Activated CD4-positive, alpha-beta T cell treated with anti-CD3 and anti-CD28 coated beads for 36 hours (primary cell): ENCODE results near the gene FCHO2. TPM values are rescaled to one million over a fixed set of nuclear protein-coding genes. Genes with fewer than 3 reads are reported as not detected.

Source experiments
- ATAC-seq: fragments of 200-7000 bp; cut with Tn5 transposase; one replicate; pipeline ENCODE4 v1.10.0; 2021; ENCODE audit warnings: mild to moderate bottlenecking, moderate library complexity
- CTCF ChIA-PET: fragments of 350-600 bp; sonication (Branson Sonifier 250); formaldehyde crosslinking; loops from one replicate; lab custom pipeline; 2021; ENCODE audit warnings: antibody characterized with exemption; lab: Charles Lee
- POLR2A ChIA-PET: fragments of 350-600 bp; sonication (Branson Sonifier 250); formaldehyde crosslinking; loops from one replicate; lab custom pipeline; 2021; ENCODE audit warnings: antibody characterized with exemption, inconsistent platforms; lab: Charles Lee
- DNase-seq: peaks from one replicate; pipeline ENCODE4 v3.0.0-alpha.2; 2020
- H3K27ac Mint-ChIP-seq: one replicate; pipeline ENCODE4 v1.8.0; 2021; ENCODE audit warnings: mixed read lengths
- H3K27me3 Mint-ChIP-seq: one replicate; pipeline ENCODE4 v1.8.0; 2021; ENCODE audit warnings: mixed read lengths
- H3K36me3 Mint-ChIP-seq: one replicate; pipeline ENCODE4 v1.8.0; 2021; ENCODE audit warnings: low read depth, mixed read lengths
- H3K4me1 Mint-ChIP-seq: one replicate; pipeline ENCODE4 v1.8.0; 2021; ENCODE audit warnings: mixed read lengths
- H3K4me3 Mint-ChIP-seq: one replicate; pipeline ENCODE4 v1.8.0; 2021; ENCODE audit warnings: mild to moderate bottlenecking, moderate library complexity, mixed read lengths
- H3K9me3 Mint-ChIP-seq: one replicate; pipeline ENCODE4 v1.8.0; 2021; ENCODE audit warnings: low read depth, mixed read lengths
- intact Hi-C, 2 experiments: fragments of 100-400 bp; cut with DNase I in 1 of 2; cut with micrococcal nuclease in 1 of 2; formaldehyde crosslinking; loops; one replicate each; pipeline versions ENCODE4 v1.14.2 to v1.15.1; 2022 to 2024; cut with DNase I, micrococcal nuclease
- total RNA-seq, 2 experiments: library from RNA; stranded (reverse); gene quantifications; one replicate each; pipeline ENCODE4 v1.2.3, GENCODE V29; 2021

FCHO2 gene
- total RNA-seq, 2 experiments from 2014 or later, result 0.86 to 1.3 TPM

GRCh38 chr5:73125289-73125688 is 169.4 kb downstream of the FCHO2 start:
- intact Hi-C loops, result no loop called here
- H3K4me1 Mint-ChIP-seq, result peaks cover 15% of the 10 kb centered on the region
- H3K27me3 Mint-ChIP-seq, result peaks cover 69% of the 10 kb centered on the region
- no peaks in the 10 kb centered on the region for H3K36me3 Mint-ChIP-seq
- ChIA-PET CTCF (no interaction called here), POLR2A (no interaction called here)
- no peaks in the 10 kb centered on the region for H3K9me3 Mint-ChIP-seq
- no peak overlapping the region for H3K27ac Mint-ChIP-seq
- H3K4me3 Mint-ChIP-seq, result no peak overlapping the region
- DNase-seq (no peak), ATAC-seq (no peak)

- DNase-seq (no peak), ATAC-seq (no peak)
- ChIA-PET POLR2A (no interaction called here), CTCF (no interaction called here)
- no peaks in the 10 kb centered on the region for H3K36me3 Mint-ChIP-seq
- H3K27ac Mint-ChIP-seq, result no peak overlapping the region
- no peak overlapping the region for H3K4me3 Mint-ChIP-seq
- H3K9me3 Mint-ChIP-seq, result no peaks in the 10 kb centered on the region
- H3K4me1 Mint-ChIP-seq, result peaks cover 11% of the 10 kb centered on the region
- peaks cover 68% of the 10 kb centered on the region for H3K27me3 Mint-ChIP-seq
- intact Hi-C loops, result no loop called here
Measured at GRCh38 chr5:73126381-73126780, 170.5 kb downstream of the FCHO2 start.

- DNase-seq (no peak), ATAC-seq (no peak)
- peaks cover 65% of the 10 kb centered on the region for H3K27me3 Mint-ChIP-seq
- H3K36me3 Mint-ChIP-seq, result no peaks in the 10 kb centered on the region
- no peaks in the 10 kb centered on the region for H3K9me3 Mint-ChIP-seq
- intact Hi-C loops, result no loop called here
- ChIA-PET CTCF (no interaction called here), POLR2A (no interaction called here)
- peaks cover 11% of the 10 kb centered on the region for H3K4me1 Mint-ChIP-seq
- H3K4me3 Mint-ChIP-seq, result no peak overlapping the region
- H3K27ac Mint-ChIP-seq, result no peak overlapping the region
Measured at GRCh38 chr5:73126957-73127356, 171.1 kb downstream of the FCHO2 start.

GRCh38 chr5:73129143-73129542 is 173.3 kb downstream of the FCHO2 start:
- intact Hi-C loops, result no loop called here
- ChIA-PET CTCF (no interaction called here), POLR2A (no interaction called here)
- H3K36me3 Mint-ChIP-seq, result no peaks in the 10 kb centered on the region
- H3K27me3 Mint-ChIP-seq, result peaks cover 61% of the 10 kb centered on the region
- DNase-seq (no peak), ATAC-seq (no peak)
- no peaks in the 10 kb centered on the region for H3K9me3 Mint-ChIP-seq
- H3K4me1 Mint-ChIP-seq, result no peaks in the 10 kb centered on the region
- no peak overlapping the region for H3K27ac Mint-ChIP-seq
- H3K4me3 Mint-ChIP-seq, result no peak overlapping the region

GRCh38 chr5:73130811-73131210 is 175.0 kb downstream of the FCHO2 start:
- H3K4me3 Mint-ChIP-seq, result no peak overlapping the region
- ChIA-PET CTCF (interaction anchor here (0.6 to 1.4 kb wide), 2 partner anchors 9 to 707 kb away, joined by 3 read pairs; no protein-coding TSS in a partner anchor), POLR2A (no interaction called here)
- H3K36me3 Mint-ChIP-seq, result no peaks in the 10 kb centered on the region
- intact Hi-C loops, result no loop called here
- H3K27ac Mint-ChIP-seq, result no peak overlapping the region
- H3K27me3 Mint-ChIP-seq, result peaks cover 59% of the 10 kb centered on the region
- no peaks in the 10 kb centered on the region for H3K4me1 Mint-ChIP-seq
- H3K9me3 Mint-ChIP-seq, result no peaks in the 10 kb centered on the region
- no peak for DNase-seq
- no peak for ATAC-seq

GRCh38 chr5:73131711-73132425 is 176.0 kb downstream of the FCHO2 start:
- no peaks in the 10 kb centered on the region for H3K36me3 Mint-ChIP-seq
- peaks cover 55% of the 10 kb centered on the region for H3K27me3 Mint-ChIP-seq
- CTCF ChIA-PET, result interaction anchor here (0.6 to 1.6 kb wide), 3 partner anchors 69 to 708 kb away, joined by 3 to 7 read pairs (median 3); no protein-coding TSS in a partner anchor
- intact Hi-C loops, result no loop called here
- no peak overlapping the region for H3K27ac Mint-ChIP-seq
- H3K4me1 Mint-ChIP-seq, result no peaks in the 10 kb centered on the region
- H3K9me3 Mint-ChIP-seq, result no peaks in the 10 kb centered on the region
- POLR2A ChIA-PET, result no interaction called here
- DNase-seq (no peak), ATAC-seq (no peak)
- no peak overlapping the region for H3K4me3 Mint-ChIP-seq

GRCh38 chr5:73132759-73133158 is 176.9 kb downstream of the FCHO2 start:
- Mint-ChIP-seq H3K27ac (no peak overlapping the region), H3K9me3 (no peaks in the 10 kb centered on the region), H3K27me3 (peaks cover 59% of the 10 kb centered on the region), H3K4me3 (no peak overlapping the region), H3K36me3 (no peaks in the 10 kb centered on the region), H3K4me1 (no peaks in the 10 kb centered on the region)
- ATAC-seq (no peak), DNase-seq (no peak)
- POLR2A ChIA-PET, result interaction anchor here (1.2 kb wide), 1 partner anchor 10 kb away, joined by 3 read pairs; no protein-coding TSS in a partner anchor
- CTCF ChIA-PET, result interaction anchor here (1.2 to 1.6 kb wide), 2 partner anchors 48 to 68 kb away, joined by 5 to 7 read pairs; no protein-coding TSS in a partner anchor
- intact Hi-C loops, result no loop called here

- DNase-seq (no peak), ATAC-seq (no peak)
- Mint-ChIP-seq H3K9me3 (no peaks in the 10 kb centered on the region), H3K36me3 (no peaks in the 10 kb centered on the region), H3K4me1 (no peaks in the 10 kb centered on the region), H3K27ac (no peak overlapping the region), H3K27me3 (peaks cover 55% of the 10 kb centered on the region), H3K4me3 (no peak overlapping the region)
- CTCF ChIA-PET, result no interaction called here
- intact Hi-C loops, result no loop called here
- POLR2A ChIA-PET, result no interaction called here
Measured at GRCh38 chr5:73135021-73135420, 179.2 kb downstream of the FCHO2 start.

- Mint-ChIP-seq H3K4me1 (no peaks in the 10 kb centered on the region), H3K27me3 (peaks cover 51% of the 10 kb centered on the region), H3K4me3 (no peak overlapping the region), H3K36me3 (no peaks in the 10 kb centered on the region), H3K9me3 (no peaks in the 10 kb centered on the region), H3K27ac (no peak overlapping the region)
- ChIA-PET CTCF (no interaction called here), POLR2A (no interaction called here)
- peak; percentile 63 for ATAC-seq
- intact Hi-C loops, result no loop called here
- peak; percentile 16 for DNase-seq
Measured at GRCh38 chr5:73135429-73136054, 179.7 kb downstream of the FCHO2 start.

GRCh38 chr5:73136055-73136562 is 180.3 kb downstream of the FCHO2 start:
- Mint-ChIP-seq H3K36me3 (no peaks in the 10 kb centered on the region), H3K9me3 (no peaks in the 10 kb centered on the region), H3K27me3 (peaks cover 52% of the 10 kb centered on the region), H3K27ac (no peak overlapping the region), H3K4me1 (no peaks in the 10 kb centered on the region), H3K4me3 (no peak overlapping the region)
- intact Hi-C loops, result no loop called here
- CTCF ChIA-PET, result no interaction called here
- ATAC-seq (no peak), DNase-seq (no peak)
- POLR2A ChIA-PET, result no interaction called here

- DNase-seq (no peak), ATAC-seq (no peak)
- Mint-ChIP-seq H3K27ac (no peak overlapping the region), H3K4me1 (no peaks in the 10 kb centered on the region), H3K36me3 (no peaks in the 10 kb centered on the region), H3K27me3 (peaks cover 58% of the 10 kb centered on the region), H3K9me3 (no peaks in the 10 kb centered on the region), H3K4me3 (no peak overlapping the region)
- ChIA-PET POLR2A (no interaction called here), CTCF (interaction anchor here (0.9 kb wide), 1 partner anchor 13 kb away, joined by 3 read pairs; no protein-coding TSS in a partner anchor)
- intact Hi-C loops, result no loop called here
Measured at GRCh38 chr5:73137563-73138530, 182.0 kb downstream of the FCHO2 start.
